Stomach (tissue), 4 donors: ENCODE measurements around the gene SSTR3.

Source experiments
- EP300 ChIP-seq: sonication (generic); formaldehyde crosslinking; IDR thresholded peaks from one replicate; pipeline ENCODE4 v1.6.1; 2017; ENCODE audit warnings: antibody characterized with exemption
- POLR2A ChIP-seq, 4 donors: fragments of 450-650 bp; IDR thresholded peaks; one replicate each; pipeline ENCODE4 v1.6.1; 2016; ENCODE audit warnings: antibody characterized with exemption in 4 of 4, control low read depth in 2 of 4, mild to moderate bottlenecking in 1 of 4, moderate library complexity in 1 of 4
- POLR2AphosphoS5 ChIP-seq, 3 donors: sonication (generic); formaldehyde crosslinking; IDR thresholded peaks; one replicate each; pipeline ENCODE4 v1.6.1; 2016; ENCODE audit warnings: antibody characterized with exemption in 3 of 3
- TF ChIP-seq, protein P1 (sequence below), 7 experiments: fragments of 450-650 bp in 4 of 7; fragments of 200-600 bp in 3 of 7; sonication (generic) in 3 of 7; IDR thresholded peaks; one replicate each; pipeline ENCODE4 v1.5.1; 2016 to 2019; ENCODE audit warnings: antibody characterized with exemption in 7 of 7, control low read depth in 2 of 7, mild to moderate bottlenecking in 1 of 7

DNA sequence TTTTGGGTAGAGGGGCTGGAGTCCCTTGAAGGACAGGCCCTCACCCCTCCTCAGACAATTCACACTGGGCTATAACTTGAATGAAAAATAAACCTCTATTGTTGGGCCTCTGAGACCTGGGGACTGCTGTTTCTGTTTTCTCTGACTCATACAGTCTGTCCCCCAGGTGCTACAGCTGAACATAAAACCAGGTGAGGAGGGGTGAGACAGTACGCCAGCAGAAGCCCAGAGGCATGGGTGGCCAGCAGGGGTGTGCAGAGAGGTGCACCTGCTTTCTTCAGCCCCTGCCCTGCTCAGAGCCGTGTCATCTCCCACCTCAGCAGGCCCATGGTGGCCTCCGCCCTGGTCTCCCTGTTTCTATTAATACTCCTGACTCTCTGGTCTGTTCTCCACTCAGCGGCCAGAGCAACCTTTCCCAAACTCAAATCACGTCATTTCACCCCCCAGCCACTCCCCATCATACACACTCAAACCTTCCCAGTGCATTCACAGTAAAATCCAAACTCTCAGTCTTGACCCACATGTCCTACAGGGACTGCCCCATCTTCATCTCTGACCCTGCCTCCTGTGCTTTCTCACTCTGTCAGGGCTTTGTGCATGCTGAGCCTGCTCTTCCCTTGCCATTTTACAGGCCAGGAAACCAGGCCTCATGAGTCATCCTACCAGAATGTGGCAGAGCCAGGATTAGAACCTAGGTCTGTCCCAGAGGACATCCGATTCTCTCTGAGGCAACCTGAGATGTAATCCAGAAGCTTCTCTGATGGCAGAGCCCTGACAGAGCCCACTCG, 57.2 kb downstream of the SSTR3 start:
- TF ChIP-seq, protein P1, sequence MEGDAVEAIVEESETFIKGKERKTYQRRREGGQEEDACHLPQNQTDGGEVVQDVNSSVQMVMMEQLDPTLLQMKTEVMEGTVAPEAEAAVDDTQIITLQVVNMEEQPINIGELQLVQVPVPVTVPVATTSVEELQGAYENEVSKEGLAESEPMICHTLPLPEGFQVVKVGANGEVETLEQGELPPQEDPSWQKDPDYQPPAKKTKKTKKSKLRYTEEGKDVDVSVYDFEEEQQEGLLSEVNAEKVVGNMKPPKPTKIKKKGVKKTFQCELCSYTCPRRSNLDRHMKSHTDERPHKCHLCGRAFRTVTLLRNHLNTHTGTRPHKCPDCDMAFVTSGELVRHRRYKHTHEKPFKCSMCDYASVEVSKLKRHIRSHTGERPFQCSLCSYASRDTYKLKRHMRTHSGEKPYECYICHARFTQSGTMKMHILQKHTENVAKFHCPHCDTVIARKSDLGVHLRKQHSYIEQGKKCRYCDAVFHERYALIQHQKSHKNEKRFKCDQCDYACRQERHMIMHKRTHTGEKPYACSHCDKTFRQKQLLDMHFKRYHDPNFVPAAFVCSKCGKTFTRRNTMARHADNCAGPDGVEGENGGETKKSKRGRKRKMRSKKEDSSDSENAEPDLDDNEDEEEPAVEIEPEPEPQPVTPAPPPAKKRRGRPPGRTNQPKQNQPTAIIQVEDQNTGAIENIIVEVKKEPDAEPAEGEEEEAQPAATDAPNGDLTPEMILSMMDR (IDR thresholded peaks at IDR 0.05), result no peak
- TF ChIP-seq EP300 (no peak), POLR2AphosphoS5 (IDR thresholded peaks at IDR 0.05) (no peak), POLR2A (IDR thresholded peaks at IDR 0.05) (no peak)
